NB4 (cell line): ENCODE measurements around the gene SOX1.

Experiments used
- DNase-seq: peaks from one replicate; pipeline ENCODE4 v3.0.0; 2010; ENCODE audit warnings: low read depth
- H3K4me3 ChIP-seq: one replicate; pipeline ENCODE4 v1.5.1; 2011; ENCODE audit warnings: mild to moderate bottlenecking, low read depth, low read length, moderate library complexity
- CTCF ChIP-seq: IDR thresholded peaks from one replicate; pipeline ENCODE4 v1.5.1; 2012; ENCODE audit warnings: low read depth, low read length
- MAX ChIP-seq: IDR thresholded peaks from 2 replicates; pipeline ENCODE4 v1.6.1; 2011; ENCODE audit warnings: low read depth, low read length
- MYC ChIP-seq: IDR thresholded peaks from 2 replicates; pipeline ENCODE4 v1.6.1; 2011; ENCODE audit warnings: low read depth, low read length
- POLR2A ChIP-seq: IDR thresholded peaks from 2 replicates; pipeline ENCODE4 v1.6.1; 2011; ENCODE audit warnings: mild to moderate bottlenecking; ENCODE audit not compliant: insufficient read length; ENCODE audit errors: extremely low read depth

SOX1 gene

GRCh38 chr13:112068540-112069060 is 1.7 kb downstream of the SOX1 start:
- no peak overlapping the region for H3K4me3 ChIP-seq
- no peak for DNase-seq

DNA sequence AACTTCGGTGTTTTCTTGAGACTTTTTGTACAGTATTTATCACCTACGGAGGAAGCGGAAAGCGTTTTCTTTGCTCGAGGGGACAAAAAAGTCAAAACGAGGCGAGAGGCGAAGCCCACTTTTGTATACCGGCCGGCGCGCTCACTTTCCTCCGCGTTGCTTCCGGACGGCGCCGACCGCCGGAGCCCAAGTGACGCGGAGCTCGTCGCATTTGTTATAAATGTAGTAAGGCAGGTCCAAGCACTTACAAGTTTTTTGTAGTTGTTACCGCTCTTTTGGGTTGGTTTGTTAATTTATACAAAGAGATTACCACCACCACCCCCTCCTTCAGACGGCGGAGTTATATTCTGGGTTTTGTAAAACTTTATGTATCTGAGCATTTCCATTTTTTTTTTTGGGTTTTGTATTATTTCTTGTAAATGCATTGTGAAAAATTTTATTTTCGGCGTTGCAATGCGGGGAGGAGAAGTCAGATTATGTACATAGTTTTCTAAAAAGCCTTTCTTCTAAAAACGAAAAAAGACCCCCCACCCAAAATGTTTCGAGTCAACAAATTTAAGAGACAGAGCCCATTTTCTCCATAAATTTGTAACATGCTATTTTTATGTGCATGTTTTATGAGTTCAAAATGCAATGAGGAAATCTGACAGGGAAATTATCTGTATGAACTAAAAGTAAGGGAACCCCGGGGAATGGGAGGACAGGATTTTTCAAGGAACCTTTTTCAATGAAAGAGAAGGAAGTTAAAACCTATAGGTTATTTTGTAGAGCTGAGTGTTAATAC is 2.3 kb downstream of the SOX1 start:
- DNase-seq, result no peak
- TF ChIP-seq CTCF, result no peak
- no peak for TF ChIP-seq POLR2A
- no peak for TF ChIP-seq MAX
- no peak for TF ChIP-seq MYC
- no peak overlapping the region for H3K4me3 ChIP-seq

More at GRCh38 chr13:112068540-112069060, 1.7 kb downstream of the SOX1 start:
- TF ChIP-seq MYC (no peak), CTCF (no peak), POLR2A (no peak), MAX (no peak)

GRCh38 chr13:112069845-112070251 is 2.9 kb downstream of the SOX1 start:
- H3K4me3 ChIP-seq, result no peak overlapping the region
- no peak for DNase-seq
- TF ChIP-seq CTCF (no peak), POLR2A (no peak), MYC (no peak), MAX (no peak)

DNA sequence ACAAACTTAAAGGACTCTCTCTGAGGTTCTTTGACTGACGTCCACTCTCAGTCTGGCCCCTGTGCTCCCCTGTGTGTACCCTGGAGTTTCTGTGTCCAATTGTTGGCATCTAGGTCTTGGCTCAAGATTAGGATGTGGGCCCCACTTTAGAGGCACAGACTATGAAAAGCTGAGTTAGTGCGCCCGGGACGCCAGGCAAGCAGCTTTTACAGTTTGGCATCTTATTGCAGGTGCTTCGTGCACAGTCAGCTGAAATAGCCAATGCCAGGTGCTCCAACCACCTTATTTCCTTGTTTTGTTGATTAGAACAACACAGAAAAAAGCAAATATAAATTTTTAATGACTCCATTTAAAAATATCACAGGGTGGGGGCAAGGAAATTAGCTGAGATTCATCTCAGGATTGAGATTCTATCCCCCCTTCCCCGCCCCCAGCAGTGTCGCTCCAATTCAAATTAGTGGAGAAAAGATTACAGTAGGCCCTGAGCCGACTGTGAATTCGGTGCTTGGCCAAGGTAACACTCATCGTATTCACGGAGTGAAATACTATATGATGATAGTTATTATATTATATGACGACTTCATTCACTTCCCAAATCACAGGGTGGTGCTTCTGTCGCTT is 4.3 kb downstream of the SOX1 start:
- no peak for DNase-seq
- no peak overlapping the region for H3K4me3 ChIP-seq
- TF ChIP-seq POLR2A, result no peak
- no peak for TF ChIP-seq MAX
- no peak for TF ChIP-seq MYC
- TF ChIP-seq CTCF, result no peak

DNA sequence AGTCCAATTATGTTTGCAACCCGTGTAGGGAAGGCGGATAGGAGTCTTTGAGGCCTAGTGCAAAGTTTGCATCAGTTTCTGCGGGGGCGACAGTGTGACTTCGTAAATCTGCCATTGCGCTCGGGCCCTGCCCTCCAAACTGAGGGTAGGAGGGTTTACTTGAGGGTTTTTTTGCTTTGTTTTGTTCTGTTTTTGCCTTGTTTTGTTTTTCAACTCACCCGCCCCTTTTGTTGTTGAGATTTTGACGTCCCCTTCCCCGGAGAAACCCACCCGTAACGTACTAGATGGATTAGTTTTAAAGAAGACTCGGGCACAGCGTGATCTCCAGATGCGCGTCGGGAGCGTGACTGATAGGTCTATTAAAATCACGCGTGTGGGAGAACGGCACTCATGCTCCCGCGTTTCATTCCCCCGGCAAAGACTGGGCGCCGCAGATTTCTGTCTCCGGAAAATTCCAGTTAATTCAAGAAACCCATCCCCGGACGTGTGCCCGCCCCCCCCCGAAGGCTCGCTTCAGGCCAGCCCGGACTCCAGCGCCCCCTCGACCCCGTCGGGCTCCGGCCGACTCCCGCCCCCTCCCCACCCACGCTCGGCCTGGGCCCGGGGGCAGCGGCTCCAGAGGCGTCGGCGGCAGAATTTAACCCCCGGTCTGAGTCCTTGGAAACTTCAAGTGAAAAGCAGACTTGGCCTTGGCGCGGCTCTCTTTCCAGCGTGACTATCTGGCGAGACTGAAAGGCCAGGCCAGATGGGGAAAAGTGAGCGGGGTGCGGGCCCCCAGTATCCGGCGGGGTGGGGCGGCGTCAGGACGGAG is 5.0 kb downstream of the SOX1 start:
- no peak for DNase-seq

More for the DNA sequence above, 5.0 kb downstream of the SOX1 start:
- no peak overlapping the region for H3K4me3 ChIP-seq
- TF ChIP-seq POLR2A (no peak), MYC (no peak), MAX (no peak), CTCF (no peak)
